ENCODE measurements around the gene RTF2. TPM values are rescaled to one million over a fixed set of nuclear protein-coding genes. Genes with fewer than 3 reads are reported as not detected.

Gene RTF2
- total and polyA plus RNA-seq, 2 of the 13 experiments (the other 11 are each of a cell fraction or from before 2014, with no cell fraction given): 81.8 to 142 TPM

DNA sequence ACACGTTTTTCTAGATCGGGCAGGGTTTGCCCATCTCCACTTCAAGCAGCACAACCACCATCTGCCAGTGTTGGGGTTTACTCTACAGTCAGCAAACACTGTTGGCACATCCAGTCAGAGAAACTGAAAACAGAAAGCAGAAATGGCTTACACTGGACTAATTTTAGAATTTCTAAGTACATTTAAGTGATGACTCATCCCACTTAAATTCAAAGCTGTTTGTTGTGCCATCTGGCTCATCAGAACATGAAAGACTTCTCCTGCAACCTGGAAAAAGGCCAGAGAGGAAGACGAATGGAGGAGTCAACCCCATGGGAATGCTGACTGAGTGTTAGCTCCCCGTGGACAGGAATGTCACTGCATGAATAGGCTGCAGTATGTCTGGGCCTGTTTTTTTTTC lies 86.4 kb downstream of the RTF2 start (continued):
- TF ChIP-seq HHEX (CRISPR knock-in tag; IDR thresholded peaks at IDR 0.05) (no peak), JUND (CRISPR knock-in tag; IDR thresholded peaks at IDR 0.05) (no peak), FOSL2 (CRISPR knock-in tag; IDR thresholded peaks at IDR 0.05) (peak; percentile 96), SNAI1 (CRISPR knock-in tag; IDR thresholded peaks at IDR 0.05; ENCODE audit: borderline replicate concordance) (no peak), TAF1 (CRISPR knock-in tag; IDR thresholded peaks at IDR 0.05) (no peak), TARDBP (CRISPR knock-in tag; IDR thresholded peaks at IDR 0.05) (no peak), MAFF (IDR thresholded peaks at IDR 0.05; ENCODE audit: low read depth, low read length) (peak; percentile 76), GATA4 (IDR thresholded peaks at IDR 0.05; ENCODE audit: borderline replicate concordance, low read depth) (no peak), ZC3H4 (CRISPR knock-in tag; IDR thresholded peaks at IDR 0.05; ENCODE audit: borderline replicate concordance) (no peak), ZNF777 (CRISPR knock-in tag; IDR thresholded peaks at IDR 0.05) (no peak), HMG20A (CRISPR knock-in tag; IDR thresholded peaks at IDR 0.05; ENCODE audit: borderline replicate concordance) (peak; percentile 48; the same call in 1 of the 2 replicates), RFXANK (CRISPR knock-in tag; IDR thresholded peaks at IDR 0.05) (no peak), ZNF619 (CRISPR knock-in tag; IDR thresholded peaks at IDR 0.05) (no peak), ZNF773 (CRISPR knock-in tag; IDR thresholded peaks at IDR 0.05; ENCODE audit: borderline replicate concordance) (no peak), ZNF292 (CRISPR knock-in tag; IDR thresholded peaks at IDR 0.05; ENCODE audit: borderline replicate concordance, low read depth) (no peak), CREM (IDR thresholded peaks at IDR 0.05) (no peak), CREM (CRISPR knock-in tag; IDR thresholded peaks at IDR 0.05) (no peak), CCAR2 (optimal IDR thresholded peaks at IDR 0.05; ENCODE audit: low read depth, low read length) (no peak)
- TF ChIP-seq, protein P1, sequence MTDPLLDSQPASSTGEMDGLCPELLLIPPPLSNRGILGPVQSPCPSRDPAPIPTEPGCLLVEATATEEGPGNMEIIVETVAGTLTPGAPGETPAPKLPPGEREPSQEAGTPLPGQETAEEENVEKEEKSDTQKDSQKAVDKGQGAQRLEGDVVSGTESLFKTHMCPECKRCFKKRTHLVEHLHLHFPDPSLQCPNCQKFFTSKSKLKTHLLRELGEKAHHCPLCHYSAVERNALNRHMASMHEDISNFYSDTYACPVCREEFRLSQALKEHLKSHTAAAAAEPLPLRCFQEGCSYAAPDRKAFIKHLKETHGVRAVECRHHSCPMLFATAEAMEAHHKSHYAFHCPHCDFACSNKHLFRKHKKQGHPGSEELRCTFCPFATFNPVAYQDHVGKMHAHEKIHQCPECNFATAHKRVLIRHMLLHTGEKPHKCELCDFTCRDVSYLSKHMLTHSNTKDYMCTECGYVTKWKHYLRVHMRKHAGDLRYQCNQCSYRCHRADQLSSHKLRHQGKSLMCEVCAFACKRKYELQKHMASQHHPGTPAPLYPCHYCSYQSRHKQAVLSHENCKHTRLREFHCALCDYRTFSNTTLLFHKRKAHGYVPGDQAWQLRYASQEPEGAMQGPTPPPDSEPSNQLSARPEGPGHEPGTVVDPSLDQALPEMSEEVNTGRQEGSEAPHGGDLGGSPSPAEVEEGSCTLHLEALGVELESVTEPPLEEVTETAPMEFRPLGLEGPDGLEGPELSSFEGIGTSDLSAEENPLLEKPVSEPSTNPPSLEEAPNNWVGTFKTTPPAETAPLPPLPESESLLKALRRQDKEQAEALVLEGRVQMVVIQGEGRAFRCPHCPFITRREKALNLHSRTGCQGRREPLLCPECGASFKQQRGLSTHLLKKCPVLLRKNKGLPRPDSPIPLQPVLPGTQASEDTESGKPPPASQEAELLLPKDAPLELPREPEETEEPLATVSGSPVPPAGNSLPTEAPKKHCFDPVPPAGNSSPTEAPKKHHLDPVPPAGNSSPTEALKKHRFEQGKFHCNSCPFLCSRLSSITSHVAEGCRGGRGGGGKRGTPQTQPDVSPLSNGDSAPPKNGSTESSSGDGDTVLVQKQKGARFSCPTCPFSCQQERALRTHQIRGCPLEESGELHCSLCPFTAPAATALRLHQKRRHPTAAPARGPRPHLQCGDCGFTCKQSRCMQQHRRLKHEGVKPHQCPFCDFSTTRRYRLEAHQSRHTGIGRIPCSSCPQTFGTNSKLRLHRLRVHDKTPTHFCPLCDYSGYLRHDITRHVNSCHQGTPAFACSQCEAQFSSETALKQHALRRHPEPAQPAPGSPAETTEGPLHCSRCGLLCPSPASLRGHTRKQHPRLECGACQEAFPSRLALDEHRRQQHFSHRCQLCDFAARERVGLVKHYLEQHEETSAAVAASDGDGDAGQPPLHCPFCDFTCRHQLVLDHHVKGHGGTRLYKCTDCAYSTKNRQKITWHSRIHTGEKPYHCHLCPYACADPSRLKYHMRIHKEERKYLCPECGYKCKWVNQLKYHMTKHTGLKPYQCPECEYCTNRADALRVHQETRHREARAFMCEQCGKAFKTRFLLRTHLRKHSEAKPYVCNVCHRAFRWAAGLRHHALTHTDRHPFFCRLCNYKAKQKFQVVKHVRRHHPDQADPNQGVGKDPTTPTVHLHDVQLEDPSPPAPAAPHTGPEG (CRISPR knock-in tag; IDR thresholded peaks at IDR 0.05): no peak
- TF ChIP-seq, protein P2, sequence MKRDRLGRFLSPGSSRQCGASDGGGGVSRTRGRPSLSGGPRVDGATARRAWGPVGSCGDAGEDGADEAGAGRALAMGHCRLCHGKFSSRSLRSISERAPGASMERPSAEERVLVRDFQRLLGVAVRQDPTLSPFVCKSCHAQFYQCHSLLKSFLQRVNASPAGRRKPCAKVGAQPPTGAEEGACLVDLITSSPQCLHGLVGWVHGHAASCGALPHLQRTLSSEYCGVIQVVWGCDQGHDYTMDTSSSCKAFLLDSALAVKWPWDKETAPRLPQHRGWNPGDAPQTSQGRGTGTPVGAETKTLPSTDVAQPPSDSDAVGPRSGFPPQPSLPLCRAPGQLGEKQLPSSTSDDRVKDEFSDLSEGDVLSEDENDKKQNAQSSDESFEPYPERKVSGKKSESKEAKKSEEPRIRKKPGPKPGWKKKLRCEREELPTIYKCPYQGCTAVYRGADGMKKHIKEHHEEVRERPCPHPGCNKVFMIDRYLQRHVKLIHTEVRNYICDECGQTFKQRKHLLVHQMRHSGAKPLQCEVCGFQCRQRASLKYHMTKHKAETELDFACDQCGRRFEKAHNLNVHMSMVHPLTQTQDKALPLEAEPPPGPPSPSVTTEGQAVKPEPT (CRISPR knock-in tag; IDR thresholded peaks at IDR 0.05; ENCODE audit: low read depth): no peak
- TF ChIP-seq, protein P3, sequence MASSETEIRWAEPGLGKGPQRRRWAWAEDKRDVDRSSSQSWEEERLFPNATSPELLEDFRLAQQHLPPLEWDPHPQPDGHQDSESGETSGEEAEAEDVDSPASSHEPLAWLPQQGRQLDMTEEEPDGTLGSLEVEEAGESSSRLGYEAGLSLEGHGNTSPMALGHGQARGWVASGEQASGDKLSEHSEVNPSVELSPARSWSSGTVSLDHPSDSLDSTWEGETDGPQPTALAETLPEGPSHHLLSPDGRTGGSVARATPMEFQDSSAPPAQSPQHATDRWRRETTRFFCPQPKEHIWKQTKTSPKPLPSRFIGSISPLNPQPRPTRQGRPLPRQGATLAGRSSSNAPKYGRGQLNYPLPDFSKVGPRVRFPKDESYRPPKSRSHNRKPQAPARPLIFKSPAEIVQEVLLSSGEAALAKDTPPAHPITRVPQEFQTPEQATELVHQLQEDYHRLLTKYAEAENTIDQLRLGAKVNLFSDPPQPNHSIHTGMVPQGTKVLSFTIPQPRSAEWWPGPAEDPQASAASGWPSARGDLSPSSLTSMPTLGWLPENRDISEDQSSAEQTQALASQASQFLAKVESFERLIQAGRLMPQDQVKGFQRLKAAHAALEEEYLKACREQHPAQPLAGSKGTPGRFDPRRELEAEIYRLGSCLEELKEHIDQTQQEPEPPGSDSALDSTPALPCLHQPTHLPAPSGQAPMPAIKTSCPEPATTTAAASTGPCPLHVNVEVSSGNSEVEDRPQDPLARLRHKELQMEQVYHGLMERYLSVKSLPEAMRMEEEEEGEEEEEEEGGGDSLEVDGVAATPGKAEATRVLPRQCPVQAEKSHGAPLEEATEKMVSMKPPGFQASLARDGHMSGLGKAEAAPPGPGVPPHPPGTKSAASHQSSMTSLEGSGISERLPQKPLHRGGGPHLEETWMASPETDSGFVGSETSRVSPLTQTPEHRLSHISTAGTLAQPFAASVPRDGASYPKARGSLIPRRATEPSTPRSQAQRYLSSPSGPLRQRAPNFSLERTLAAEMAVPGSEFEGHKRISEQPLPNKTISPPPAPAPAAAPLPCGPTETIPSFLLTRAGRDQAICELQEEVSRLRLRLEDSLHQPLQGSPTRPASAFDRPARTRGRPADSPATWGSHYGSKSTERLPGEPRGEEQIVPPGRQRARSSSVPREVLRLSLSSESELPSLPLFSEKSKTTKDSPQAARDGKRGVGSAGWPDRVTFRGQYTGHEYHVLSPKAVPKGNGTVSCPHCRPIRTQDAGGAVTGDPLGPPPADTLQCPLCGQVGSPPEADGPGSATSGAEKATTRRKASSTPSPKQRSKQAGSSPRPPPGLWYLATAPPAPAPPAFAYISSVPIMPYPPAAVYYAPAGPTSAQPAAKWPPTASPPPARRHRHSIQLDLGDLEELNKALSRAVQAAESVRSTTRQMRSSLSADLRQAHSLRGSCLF (CRISPR knock-in tag; IDR thresholded peaks at IDR 0.05; ENCODE audit: borderline replicate concordance): no peak
